A673 (cell line): ENCODE measurements around the gene P4HB.

ENCODE experiments used
- EZH2 ChIP-seq: fragments of 200-600 bp; sonication (generic); IDR thresholded peaks from 2 replicates; pipeline ENCODE4 v1.6.1; 2017; ENCODE audit warnings: borderline replicate concordance, low read depth, mild to moderate bottlenecking, mixed read lengths, antibody characterized with exemption, low read length; ENCODE audit not compliant: poor library complexity, severe bottlenecking
- TF ChIP-seq, protein P1 (sequence below): fragments of 300-800, 200-600 bp; sonication (generic); conservative IDR thresholded peaks from 2 replicates; pipeline ENCODE4 v1.5.1; 2017; ENCODE audit warnings: low read depth, mild to moderate bottlenecking, antibody characterized with exemption, low read length, moderate library complexity, mixed read lengths

DNA sequence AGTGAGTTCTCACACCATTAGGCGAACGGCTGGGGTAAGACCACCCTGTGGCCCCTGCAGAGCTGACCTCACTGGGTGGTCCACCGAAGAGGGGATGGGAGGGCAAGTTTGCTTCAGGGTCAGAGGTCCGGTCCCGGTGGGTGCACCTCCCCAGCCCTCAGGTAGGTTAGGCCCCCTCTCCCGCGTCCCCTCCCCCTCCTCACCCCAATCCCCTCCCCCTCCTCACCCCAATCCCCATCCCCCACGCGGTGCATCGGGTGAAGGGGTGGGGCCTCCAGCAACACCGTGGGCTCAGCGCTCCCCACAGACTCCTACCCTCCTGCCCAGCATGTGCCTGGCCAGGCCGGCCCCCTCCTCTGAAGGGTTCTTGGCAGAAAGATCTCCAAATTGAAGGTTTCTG lies 40.6 kb downstream of the P4HB start:
- TF ChIP-seq, protein P1, sequence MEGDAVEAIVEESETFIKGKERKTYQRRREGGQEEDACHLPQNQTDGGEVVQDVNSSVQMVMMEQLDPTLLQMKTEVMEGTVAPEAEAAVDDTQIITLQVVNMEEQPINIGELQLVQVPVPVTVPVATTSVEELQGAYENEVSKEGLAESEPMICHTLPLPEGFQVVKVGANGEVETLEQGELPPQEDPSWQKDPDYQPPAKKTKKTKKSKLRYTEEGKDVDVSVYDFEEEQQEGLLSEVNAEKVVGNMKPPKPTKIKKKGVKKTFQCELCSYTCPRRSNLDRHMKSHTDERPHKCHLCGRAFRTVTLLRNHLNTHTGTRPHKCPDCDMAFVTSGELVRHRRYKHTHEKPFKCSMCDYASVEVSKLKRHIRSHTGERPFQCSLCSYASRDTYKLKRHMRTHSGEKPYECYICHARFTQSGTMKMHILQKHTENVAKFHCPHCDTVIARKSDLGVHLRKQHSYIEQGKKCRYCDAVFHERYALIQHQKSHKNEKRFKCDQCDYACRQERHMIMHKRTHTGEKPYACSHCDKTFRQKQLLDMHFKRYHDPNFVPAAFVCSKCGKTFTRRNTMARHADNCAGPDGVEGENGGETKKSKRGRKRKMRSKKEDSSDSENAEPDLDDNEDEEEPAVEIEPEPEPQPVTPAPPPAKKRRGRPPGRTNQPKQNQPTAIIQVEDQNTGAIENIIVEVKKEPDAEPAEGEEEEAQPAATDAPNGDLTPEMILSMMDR: no peak
- TF ChIP-seq EZH2: no peak
